Smooth muscle cell (in vitro differentiated cells): ENCODE results near the gene ITK. TPM values are rescaled to one million over a fixed set of nuclear protein-coding genes. Genes with fewer than 3 reads are reported as not detected.

Experiments
- DNase-seq: peaks from one replicate; lab custom pipeline; 2025; ENCODE audit not compliant: unreplicated experiment; lab: John Stamatoyannopoulos, UW
- H2AFZ ChIP-seq: fragments of 200-600 bp; sonication (generic); 2 replicates; pipeline ENCODE4 v1.6.0; 2016; ENCODE audit warnings: antibody characterized with exemption, low read depth, mild to moderate bottlenecking
- H3F3A ChIP-seq: fragments of 200-600 bp; sonication (generic); 2 replicates; pipeline ENCODE4 v1.6.0; 2017; ENCODE audit warnings: antibody characterized with exemption, low read depth
- H3K27ac ChIP-seq: fragments of 200-600 bp; sonication (generic); 2 replicates; pipeline ENCODE4 v1.5.1; 2016; ENCODE audit warnings: low read depth, mild to moderate bottlenecking
- H3K27me3 ChIP-seq: fragments of 200-600 bp; sonication (generic); 2 replicates; pipeline ENCODE4 v1.6.1; 2016; ENCODE audit warnings: low read depth, mild to moderate bottlenecking
- H3K36me3 ChIP-seq: fragments of 200-600 bp; sonication (generic); 2 replicates; pipeline ENCODE4 v1.5.1; 2016; ENCODE audit warnings: low read depth
- H3K4me1 ChIP-seq: fragments of 200-600 bp; sonication (generic); 2 replicates; pipeline ENCODE4 v1.5.1; 2016; ENCODE audit warnings: low read depth
- H3K4me2 ChIP-seq: fragments of 200-600 bp; sonication (generic); 2 replicates; pipeline ENCODE4 v1.6.0; 2016; ENCODE audit warnings: mild to moderate bottlenecking
- H3K4me3 ChIP-seq: fragments of 200-600 bp; sonication (generic); 2 replicates; pipeline ENCODE4 v1.5.1; 2016; ENCODE audit warnings: mild to moderate bottlenecking
- H3K79me2 ChIP-seq: fragments of 200-600 bp; sonication (generic); 2 replicates; pipeline ENCODE4 v1.6.0; 2016; ENCODE audit warnings: low read depth, mild to moderate bottlenecking
- H3K9ac ChIP-seq: fragments of 200-600 bp; sonication (generic); 2 replicates; pipeline ENCODE4 v1.6.0; 2016; ENCODE audit warnings: low read depth
- H3K9me3 ChIP-seq: fragments of 200-600 bp; sonication (generic); replicated peaks from 2 replicates; pipeline ENCODE4 v1.5.1; 2016; ENCODE audit warnings: low read depth
- H4K20me1 ChIP-seq: fragments of 200-600 bp; sonication (generic); 2 replicates; pipeline ENCODE4 v1.6.0; 2016; ENCODE audit warnings: low read depth
- CTCF ChIP-seq: fragments of 200-600 bp; sonication (generic); IDR thresholded peaks from 2 replicates; pipeline ENCODE4 v1.5.1; 2017; ENCODE audit warnings: borderline replicate concordance, mild to moderate bottlenecking, antibody characterized with exemption; ENCODE audit not compliant: insufficient read depth, poor library complexity, severe bottlenecking
- WGBS: methylation state at CpG from one replicate; pipeline ENCODE4 v1.1.7; 2016; ENCODE audit warnings: low lambda C conversion rate; 5-methylcytosine and 5-hydroxymethylcytosine counted together
- polyA plus RNA-seq: library from polyadenylated mRNA; unstranded; fragments of >200 nt; fragmentation: Nextera tagmentation; extraction: Ambion mirVana; gene quantifications from 2 replicates; pipeline ENCODE4 v1.2.1, GENCODE V29; 2016
- total RNA-seq: library from RNA; depleted of rRNA; stranded (reverse); fragments of >200 nt; gene quantifications from 2 replicates; pipeline ENCODE4 v1.2.3, GENCODE V29; 2014

The ITK gene
- total and polyA plus RNA-seq, 2 experiments from 2014 or later, result 0.97 to 1.8 TPM

- Histone ChIP-seq H3K4me1 (peaks cover 2% of the 10 kb centered on the region), H3K79me2 (no peaks in the 10 kb centered on the region), H3K4me3 (no peak overlapping the region), H3K27me3 (no peaks in the 10 kb centered on the region), H3K9me3 (no peaks in the 10 kb centered on the region), H2AFZ (no peak overlapping the region), H3K9ac (no peak overlapping the region), H3F3A (peaks cover 2% of the 10 kb centered on the region), H3K4me2 (peak overlapping the region; percentile 9), H3K27ac (peak overlapping the region; percentile 80), H4K20me1 (no peaks in the 10 kb centered on the region), H3K36me3 (no peaks in the 10 kb centered on the region)
- 26% methylated on average over 2 of the region's 2 CpGs for WGBS
- DNase-seq, result no peak
- no peak for TF ChIP-seq CTCF
Measured at GRCh38 chr5:157172403-157172802, 8.2 kb upstream of the ITK start.

GRCh38 chr5:157175071-157175612, 5.5 kb upstream of the ITK start:
- DNase-seq, result no peak
- no peak for TF ChIP-seq CTCF
- Histone ChIP-seq H3F3A (no peaks in the 10 kb centered on the region), H3K27me3 (no peaks in the 10 kb centered on the region), H3K27ac (no peak overlapping the region), H3K9ac (no peak overlapping the region), H3K79me2 (no peaks in the 10 kb centered on the region), H2AFZ (no peak overlapping the region), H3K4me1 (no peaks in the 10 kb centered on the region), H3K4me3 (no peak overlapping the region), H3K9me3 (no peaks in the 10 kb centered on the region), H3K4me2 (no peak overlapping the region), H4K20me1 (no peaks in the 10 kb centered on the region), H3K36me3 (no peaks in the 10 kb centered on the region)
- 96% methylated on average over 8 of the region's 8 CpGs for WGBS

GRCh38 chr5:157177953-157178352, 2.7 kb upstream of the ITK start:
- H3K9me3 ChIP-seq, result no peaks in the 10 kb centered on the region
- no peaks in the 10 kb centered on the region for H3K4me1 ChIP-seq
- WGBS, result 79% methylated on average over 6 of the region's 6 CpGs
- no peaks in the 10 kb centered on the region for H3F3A ChIP-seq
- H2AFZ ChIP-seq, result no peak overlapping the region
- no peaks in the 10 kb centered on the region for H3K36me3 ChIP-seq
- no peak overlapping the region for H3K4me3 ChIP-seq
- no peak for DNase-seq
- no peaks in the 10 kb centered on the region for H3K79me2 ChIP-seq
- no peak overlapping the region for H3K27ac ChIP-seq
- peaks cover 21% of the 10 kb centered on the region for H3K27me3 ChIP-seq
- H3K4me2 ChIP-seq, result no peak overlapping the region
- no peak for TF ChIP-seq CTCF
- no peaks in the 10 kb centered on the region for H4K20me1 ChIP-seq
- H3K9ac ChIP-seq, result no peak overlapping the region

GRCh38 chr5:157178966-157179365, 1.7 kb upstream of the ITK start:
- Histone ChIP-seq H3K27ac (no peak overlapping the region), H3K9ac (no peak overlapping the region), H3F3A (no peaks in the 10 kb centered on the region), H3K4me3 (no peak overlapping the region), H2AFZ (no peak overlapping the region), H3K9me3 (no peaks in the 10 kb centered on the region), H3K27me3 (peaks cover 21% of the 10 kb centered on the region), H3K36me3 (no peaks in the 10 kb centered on the region), H3K79me2 (no peaks in the 10 kb centered on the region), H3K4me1 (no peaks in the 10 kb centered on the region), H3K4me2 (no peak overlapping the region), H4K20me1 (no peaks in the 10 kb centered on the region)
- TF ChIP-seq CTCF, result no peak
- 96% methylated on average over 3 of the region's 3 CpGs for WGBS
- no peak for DNase-seq
